AG09309 (cell line): ENCODE data around the gene PREX1.

Source experiments
- DNase-seq: peaks from one replicate; pipeline ENCODE4 v3.0.0-alpha.2; 2010; ENCODE audit warnings: low read depth
- H3K4me3 ChIP-seq: 2 replicates; pipeline ENCODE4 v1.5.1; 2011; ENCODE audit warnings: mild to moderate bottlenecking, low read depth, low read length, moderate library complexity; ENCODE audit not compliant: control insufficient read depth
- TF ChIP-seq, protein P1 (sequence below): IDR thresholded peaks from 2 replicates; pipeline ENCODE4 v1.5.1; 2011; ENCODE audit warnings: mild to moderate bottlenecking, low read depth, low read length, inconsistent platforms; ENCODE audit not compliant: insufficient read depth, control insufficient read depth; ENCODE audit errors: missing control alignments

PREX1 gene

DNA sequence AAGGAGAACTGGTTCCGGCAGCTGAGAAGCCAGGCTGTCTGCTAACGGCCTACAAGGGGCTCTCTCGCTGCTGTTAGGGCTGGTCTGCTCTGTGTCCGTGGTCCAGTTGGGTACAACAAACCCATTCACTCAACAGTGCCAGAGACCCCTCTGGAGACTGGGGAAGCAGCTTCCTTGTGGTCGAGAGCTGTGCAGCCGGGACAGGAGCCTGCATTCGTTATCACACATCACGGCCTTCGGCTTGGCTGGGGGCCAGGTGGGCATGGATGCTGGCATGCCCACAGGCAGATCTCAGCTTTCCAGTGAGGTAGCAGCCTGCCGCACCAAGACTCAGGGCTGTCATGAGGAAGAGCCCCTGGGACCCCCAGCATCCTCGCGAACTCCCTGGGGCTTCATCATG, 124.7 kb downstream of the PREX1 start:
- TF ChIP-seq, protein P1, sequence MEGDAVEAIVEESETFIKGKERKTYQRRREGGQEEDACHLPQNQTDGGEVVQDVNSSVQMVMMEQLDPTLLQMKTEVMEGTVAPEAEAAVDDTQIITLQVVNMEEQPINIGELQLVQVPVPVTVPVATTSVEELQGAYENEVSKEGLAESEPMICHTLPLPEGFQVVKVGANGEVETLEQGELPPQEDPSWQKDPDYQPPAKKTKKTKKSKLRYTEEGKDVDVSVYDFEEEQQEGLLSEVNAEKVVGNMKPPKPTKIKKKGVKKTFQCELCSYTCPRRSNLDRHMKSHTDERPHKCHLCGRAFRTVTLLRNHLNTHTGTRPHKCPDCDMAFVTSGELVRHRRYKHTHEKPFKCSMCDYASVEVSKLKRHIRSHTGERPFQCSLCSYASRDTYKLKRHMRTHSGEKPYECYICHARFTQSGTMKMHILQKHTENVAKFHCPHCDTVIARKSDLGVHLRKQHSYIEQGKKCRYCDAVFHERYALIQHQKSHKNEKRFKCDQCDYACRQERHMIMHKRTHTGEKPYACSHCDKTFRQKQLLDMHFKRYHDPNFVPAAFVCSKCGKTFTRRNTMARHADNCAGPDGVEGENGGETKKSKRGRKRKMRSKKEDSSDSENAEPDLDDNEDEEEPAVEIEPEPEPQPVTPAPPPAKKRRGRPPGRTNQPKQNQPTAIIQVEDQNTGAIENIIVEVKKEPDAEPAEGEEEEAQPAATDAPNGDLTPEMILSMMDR = no peak
- H3K4me3 ChIP-seq = no peak overlapping the region
- no peak for DNase-seq

DNA sequence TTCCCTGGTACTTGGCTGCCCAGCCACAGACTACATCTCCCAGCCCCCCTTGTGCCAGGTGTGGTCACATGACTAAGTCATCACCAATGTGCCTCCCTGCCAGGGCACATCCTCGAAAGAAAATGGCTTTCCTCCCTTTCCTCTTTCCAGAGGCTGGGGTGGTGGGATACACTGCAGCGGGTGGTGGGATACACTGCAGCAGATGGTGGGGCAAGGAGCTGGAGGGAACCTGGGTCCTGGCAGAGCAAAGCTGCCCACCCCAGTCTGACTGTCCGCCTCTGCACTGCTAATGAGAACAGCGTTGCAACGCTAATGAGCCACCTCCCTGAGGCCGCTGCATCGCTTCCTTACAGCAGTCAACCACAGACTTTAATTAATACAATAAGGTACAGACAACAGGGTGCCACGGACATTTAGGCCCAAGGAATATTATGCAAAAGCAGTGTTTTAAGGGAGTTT, 125.3 kb downstream of the PREX1 start:
- no peak for DNase-seq
- TF ChIP-seq, protein P1 = no peak
- H3K4me3 ChIP-seq = no peak overlapping the region

DNA sequence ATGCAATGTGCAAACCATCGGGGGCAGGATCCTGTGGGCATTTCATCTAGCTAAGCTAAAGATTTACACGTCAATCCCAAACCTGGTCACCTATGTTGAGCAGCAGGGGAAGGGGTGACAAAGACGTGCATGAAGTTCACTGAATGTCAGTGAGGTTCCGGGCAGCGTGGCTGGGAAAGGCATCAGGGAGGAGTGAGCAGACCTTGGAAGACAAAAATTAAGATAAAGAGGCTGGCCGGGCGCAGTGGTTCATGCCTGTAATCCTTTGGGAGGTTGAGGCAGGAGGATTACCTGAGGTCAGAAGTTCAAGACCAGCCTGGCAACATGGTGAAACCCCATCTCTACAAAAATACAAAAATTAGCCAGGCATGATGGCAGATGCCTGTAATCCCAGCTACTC, 126.1 kb downstream of the PREX1 start:
- DNase-seq = no peak
- no peak overlapping the region for H3K4me3 ChIP-seq
- TF ChIP-seq, protein P1 = no peak

DNA sequence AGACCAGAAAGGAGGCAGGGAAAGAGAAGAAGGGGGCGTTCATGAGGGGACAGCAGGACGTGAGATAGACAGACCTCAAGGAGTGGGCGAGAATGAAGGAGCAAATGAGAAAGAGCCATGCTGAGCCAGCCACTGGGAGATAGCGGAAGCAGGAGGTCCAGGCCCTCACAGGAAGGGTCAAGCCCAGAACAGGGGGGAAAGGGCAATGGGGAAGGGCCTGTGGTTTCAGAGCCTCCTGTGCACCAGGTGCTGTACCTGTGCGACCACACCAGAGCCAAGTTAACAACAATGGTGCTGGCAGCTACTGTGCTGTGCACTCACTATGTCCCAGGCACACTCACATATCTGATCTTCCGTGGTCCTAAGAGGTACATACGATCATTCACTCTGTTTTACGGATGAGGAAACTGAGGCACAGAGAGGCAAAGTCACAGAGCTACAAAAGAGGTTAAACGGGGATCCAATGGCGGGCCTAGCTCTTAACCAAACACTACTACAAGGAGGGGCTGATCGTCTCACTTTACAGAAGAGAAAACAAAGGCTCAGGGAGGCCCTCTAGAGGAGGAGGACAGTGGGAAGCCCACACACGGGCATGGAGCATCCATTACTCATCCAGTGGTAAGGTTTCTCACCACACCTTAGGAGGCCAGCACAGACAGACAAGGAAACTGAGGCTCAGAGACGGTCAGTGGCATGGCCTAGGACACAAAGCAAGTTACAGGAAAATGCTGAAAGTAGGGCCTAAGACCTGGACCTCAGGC, 129.1 kb downstream of the PREX1 start:
- no peak overlapping the region for H3K4me3 ChIP-seq
- no peak for DNase-seq
- TF ChIP-seq, protein P1 = peak; percentile 25

DNA sequence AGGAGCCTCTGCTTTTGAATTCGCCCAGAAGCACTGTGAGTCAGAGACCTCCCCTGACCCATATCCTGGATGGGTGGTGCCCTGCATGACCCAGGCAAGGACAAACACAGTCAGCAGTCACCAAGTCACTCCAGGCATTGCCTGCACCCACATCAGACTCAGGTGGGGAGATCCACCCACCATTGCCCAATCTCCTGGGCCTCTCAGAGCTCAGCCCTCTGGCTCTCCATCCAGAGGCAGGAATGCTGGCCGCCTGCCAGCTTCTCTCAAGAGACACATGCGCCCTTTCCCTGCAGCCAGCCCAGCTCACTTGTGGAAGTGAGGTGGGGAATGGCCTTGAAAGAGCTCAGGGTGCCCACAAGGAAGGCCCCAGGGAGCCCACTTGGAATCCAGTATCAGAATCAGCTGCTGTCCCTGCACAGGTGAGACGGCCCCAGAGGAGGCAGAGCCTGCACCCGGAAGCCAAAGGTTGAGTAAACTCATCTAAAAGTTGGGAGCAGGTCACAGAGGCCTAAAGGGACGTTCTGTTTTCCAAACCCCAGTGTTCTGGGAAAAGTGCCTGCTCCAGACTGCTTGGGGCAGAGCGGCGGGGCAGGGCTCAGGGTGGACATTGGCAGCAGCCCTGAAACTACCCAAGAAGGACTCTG, 129.8 kb downstream of the PREX1 start:
- DNase-seq = peak; percentile 33
- TF ChIP-seq, protein P1 = no peak
- no peak overlapping the region for H3K4me3 ChIP-seq

DNA sequence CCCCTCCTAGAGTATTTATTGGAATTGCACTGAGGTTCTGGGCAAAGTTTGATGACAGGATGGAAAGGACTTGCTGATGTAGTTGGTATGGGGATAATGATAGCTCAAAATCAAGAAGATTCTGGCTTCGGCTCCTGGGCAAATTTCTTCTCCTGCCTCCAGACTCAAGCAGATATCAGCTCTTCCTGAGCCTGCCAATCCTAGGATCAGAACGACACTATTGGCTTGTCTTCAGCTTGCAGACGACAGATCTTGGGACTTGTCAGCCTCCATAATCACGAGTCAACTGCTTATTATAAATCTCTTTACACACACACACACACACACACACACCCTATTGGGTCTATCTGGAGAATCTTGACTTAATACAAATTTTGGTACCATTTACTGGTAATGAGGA, 131.1 kb downstream of the PREX1 start:
- TF ChIP-seq, protein P1 = no peak
- H3K4me3 ChIP-seq = no peak overlapping the region
- no peak for DNase-seq
